Parathyroid adenoma (tissue), 2 donors: ENCODE measurements around the gene VAV1.

Experiments
- H2AFZ ChIP-seq: fragments of 300-600 bp; sonication (generic); one replicate; pipeline ENCODE4 v1.7.0; 2017; ENCODE audit warnings: antibody characterized with exemption, mild to moderate bottlenecking
- H3K27ac ChIP-seq: fragments of 300-600 bp; sonication (generic); one replicate; pipeline ENCODE4 v1.7.0; 2017
- H3K27me3 ChIP-seq: fragments of 300-600 bp; sonication (generic); one replicate; pipeline ENCODE4 v1.7.0; 2017; ENCODE audit warnings: low read length; ENCODE audit not compliant: control insufficient read depth, insufficient read depth
- H3K36me3 ChIP-seq: fragments of 300-600 bp; sonication (generic); one replicate; pipeline ENCODE4 v1.7.0; 2017; ENCODE audit warnings: low read length; ENCODE audit not compliant: control insufficient read depth, insufficient read depth
- H3K4me1 ChIP-seq: fragments of 300-600 bp; sonication (generic); one replicate; pipeline ENCODE4 v1.7.0; 2017; ENCODE audit warnings: control low read depth
- H3K4me2 ChIP-seq: fragments of 300-600 bp; sonication (generic); one replicate; pipeline ENCODE4 v1.7.0; 2017; ENCODE audit warnings: low read length
- H3K4me3 ChIP-seq: fragments of 300-600 bp; sonication (generic); one replicate; pipeline ENCODE4 v1.7.0; 2017; ENCODE audit warnings: low read depth, low read length
- H3K79me2 ChIP-seq: fragments of 300-600 bp; sonication (generic); one replicate; pipeline ENCODE4 v1.7.0; 2017; ENCODE audit warnings: control low read depth
- H3K9ac ChIP-seq: fragments of 300-600 bp; sonication (generic); one replicate; pipeline ENCODE4 v1.7.0; 2017; ENCODE audit warnings: mild to moderate bottlenecking
- H3K9me3 ChIP-seq: fragments of 300-600 bp; sonication (generic); one replicate; pipeline ENCODE4 v1.7.0; 2017; ENCODE audit warnings: low read length; ENCODE audit not compliant: control insufficient read depth
- TF ChIP-seq, protein P1 (sequence below): fragments of 300-600 bp; sonication (generic); IDR thresholded peaks from one replicate; pipeline ENCODE4 v1.7.0; 2017; ENCODE audit warnings: antibody characterized with exemption, mild to moderate bottlenecking
- donor health status: primary hyperparathyroidism.

Gene VAV1

DNA sequence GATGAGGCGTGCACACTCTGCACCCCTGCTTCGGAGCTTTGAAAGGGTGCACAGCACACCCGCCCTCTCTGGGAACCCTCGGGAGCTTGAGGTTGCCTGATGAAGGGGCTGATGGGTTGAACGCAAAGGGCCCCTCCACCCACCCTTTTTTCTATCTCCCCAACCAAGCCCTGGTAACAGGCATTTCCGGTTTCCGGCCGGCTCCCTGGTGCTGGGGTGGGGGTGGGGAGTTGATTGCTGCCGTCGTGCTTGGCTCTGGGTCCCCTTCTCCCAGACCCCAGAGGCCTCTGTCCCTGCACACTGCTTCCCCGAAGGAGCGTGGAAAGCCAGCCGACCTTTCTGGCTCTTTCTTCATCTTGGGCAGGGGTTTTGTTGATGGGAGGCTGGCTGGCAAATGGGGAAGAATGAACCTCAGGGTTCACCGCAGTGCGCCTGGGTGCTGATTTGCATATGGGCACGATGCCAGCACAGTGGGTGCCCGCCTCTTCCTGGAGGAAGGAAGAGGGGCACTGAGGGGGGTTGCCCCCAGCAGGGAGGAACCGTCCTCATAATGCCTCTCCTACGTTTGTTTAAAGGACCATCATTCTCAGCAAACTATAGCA lies 29.1 kb downstream of the VAV1 start:
- H3K79me2 ChIP-seq: no peaks in the 10 kb centered on the region
- H3K4me3 ChIP-seq: peak overlapping the region; percentile 46
- H3K27ac ChIP-seq: no peak overlapping the region
- no peak overlapping the region for H3K9ac ChIP-seq
- TF ChIP-seq, protein P1, sequence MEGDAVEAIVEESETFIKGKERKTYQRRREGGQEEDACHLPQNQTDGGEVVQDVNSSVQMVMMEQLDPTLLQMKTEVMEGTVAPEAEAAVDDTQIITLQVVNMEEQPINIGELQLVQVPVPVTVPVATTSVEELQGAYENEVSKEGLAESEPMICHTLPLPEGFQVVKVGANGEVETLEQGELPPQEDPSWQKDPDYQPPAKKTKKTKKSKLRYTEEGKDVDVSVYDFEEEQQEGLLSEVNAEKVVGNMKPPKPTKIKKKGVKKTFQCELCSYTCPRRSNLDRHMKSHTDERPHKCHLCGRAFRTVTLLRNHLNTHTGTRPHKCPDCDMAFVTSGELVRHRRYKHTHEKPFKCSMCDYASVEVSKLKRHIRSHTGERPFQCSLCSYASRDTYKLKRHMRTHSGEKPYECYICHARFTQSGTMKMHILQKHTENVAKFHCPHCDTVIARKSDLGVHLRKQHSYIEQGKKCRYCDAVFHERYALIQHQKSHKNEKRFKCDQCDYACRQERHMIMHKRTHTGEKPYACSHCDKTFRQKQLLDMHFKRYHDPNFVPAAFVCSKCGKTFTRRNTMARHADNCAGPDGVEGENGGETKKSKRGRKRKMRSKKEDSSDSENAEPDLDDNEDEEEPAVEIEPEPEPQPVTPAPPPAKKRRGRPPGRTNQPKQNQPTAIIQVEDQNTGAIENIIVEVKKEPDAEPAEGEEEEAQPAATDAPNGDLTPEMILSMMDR: no peak
- H2AFZ ChIP-seq: peak overlapping the region; percentile 85
- H3K36me3 ChIP-seq: no peaks in the 10 kb centered on the region
- no peaks in the 10 kb centered on the region for H3K4me1 ChIP-seq
- H3K9me3 ChIP-seq: no peaks in the 10 kb centered on the region
- H3K4me2 ChIP-seq: peak overlapping the region; percentile 72
- no peaks in the 10 kb centered on the region for H3K27me3 ChIP-seq

DNA sequence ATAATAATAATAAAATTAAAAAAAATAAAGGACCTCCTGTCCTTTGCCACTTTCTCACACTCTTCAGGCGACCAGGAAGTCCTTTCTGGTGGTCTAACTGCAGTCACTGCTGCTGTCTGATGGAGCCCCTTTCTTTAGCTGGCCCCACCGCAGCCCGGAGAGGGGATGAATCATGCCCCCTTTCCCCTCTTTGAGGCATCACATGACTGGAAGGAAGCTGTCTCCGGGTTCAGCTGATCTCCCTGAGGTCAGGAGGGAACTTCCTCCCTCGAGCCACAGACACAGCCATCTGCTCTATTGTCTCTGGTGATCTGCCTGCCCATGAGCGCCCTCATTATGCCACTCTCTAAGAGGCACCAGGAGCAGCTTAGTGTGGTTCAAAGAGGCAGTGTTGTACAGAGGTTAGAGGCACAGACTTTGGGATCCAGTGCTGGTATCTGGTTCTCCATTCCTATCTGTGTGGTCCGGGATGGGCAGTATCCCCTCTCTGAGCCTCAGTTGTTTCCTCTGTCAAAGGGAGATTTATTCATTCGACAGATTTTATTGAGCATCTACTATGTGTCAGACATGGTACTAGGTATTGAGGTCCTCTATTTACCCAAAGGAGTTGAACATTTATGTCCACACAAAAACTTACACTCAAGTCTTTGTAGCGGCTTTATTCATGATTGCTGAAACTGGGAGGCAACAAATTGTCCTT lies 30.0 kb downstream of the VAV1 start:
- H3K9ac ChIP-seq: no peak overlapping the region
- no peaks in the 10 kb centered on the region for H3K27me3 ChIP-seq
- H3K79me2 ChIP-seq: no peaks in the 10 kb centered on the region
- H3K36me3 ChIP-seq: no peaks in the 10 kb centered on the region
- no peaks in the 10 kb centered on the region for H3K4me1 ChIP-seq
- no peaks in the 10 kb centered on the region for H3K9me3 ChIP-seq
- no peak overlapping the region for H3K4me3 ChIP-seq
- no peak overlapping the region for H2AFZ ChIP-seq
- TF ChIP-seq, protein P1: no peak
- H3K4me2 ChIP-seq: no peak overlapping the region
- no peak overlapping the region for H3K27ac ChIP-seq

DNA sequence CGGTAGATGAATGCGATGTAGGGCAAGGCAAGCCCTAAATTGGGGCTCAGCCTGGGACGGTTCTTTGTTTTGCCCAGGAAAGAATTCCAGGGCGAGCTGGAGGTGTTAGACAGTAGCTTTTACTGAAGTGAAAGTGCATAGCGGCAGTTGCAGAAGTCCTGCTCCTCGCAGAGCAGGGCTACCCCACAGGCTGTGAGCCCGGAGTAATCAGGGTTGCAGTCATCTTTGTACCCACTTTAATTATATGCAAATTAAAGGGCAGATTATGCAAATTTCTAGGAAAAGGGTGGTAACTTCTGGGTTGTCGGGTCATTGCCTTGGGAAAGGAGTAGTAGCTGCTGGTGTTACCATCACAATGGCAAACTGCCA lies 30.5 kb downstream of the VAV1 start:
- Histone ChIP-seq H2AFZ (no peak overlapping the region), H3K4me3 (no peak overlapping the region), H3K9me3 (no peaks in the 10 kb centered on the region), H3K4me1 (no peaks in the 10 kb centered on the region), H3K36me3 (no peaks in the 10 kb centered on the region), H3K27me3 (no peaks in the 10 kb centered on the region), H3K9ac (no peak overlapping the region), H3K4me2 (no peak overlapping the region), H3K27ac (no peak overlapping the region), H3K79me2 (no peaks in the 10 kb centered on the region)
- TF ChIP-seq, protein P1: no peak

DNA sequence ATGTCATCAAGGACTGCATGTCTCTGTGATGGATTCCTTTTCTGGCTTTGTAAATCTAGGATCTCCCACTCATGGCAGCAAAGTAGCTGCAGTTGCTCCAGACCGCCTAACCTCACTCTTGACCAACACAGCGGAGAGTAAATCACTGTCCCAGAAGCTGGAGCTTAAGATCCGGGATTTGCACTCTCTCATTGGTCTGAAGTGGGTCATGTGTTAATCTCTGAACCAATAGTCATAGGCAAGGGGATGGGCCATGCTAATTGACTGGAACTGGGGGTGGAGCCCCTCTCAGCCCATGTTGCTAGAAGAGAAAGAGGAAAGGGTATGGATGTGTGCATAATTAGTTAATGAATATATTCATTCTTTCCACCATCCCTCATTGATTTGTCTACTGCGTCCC lies 34.0 kb downstream of the VAV1 start:
- H3K4me3 ChIP-seq: no peak overlapping the region
- H3K4me1 ChIP-seq: no peaks in the 10 kb centered on the region
- no peaks in the 10 kb centered on the region for H3K79me2 ChIP-seq
- H3K27me3 ChIP-seq: no peaks in the 10 kb centered on the region
- no peak overlapping the region for H2AFZ ChIP-seq
- H3K36me3 ChIP-seq: no peaks in the 10 kb centered on the region
- TF ChIP-seq, protein P1: no peak
- no peak overlapping the region for H3K9ac ChIP-seq
- H3K27ac ChIP-seq: no peak overlapping the region
- no peaks in the 10 kb centered on the region for H3K9me3 ChIP-seq
- H3K4me2 ChIP-seq: no peak overlapping the region

DNA sequence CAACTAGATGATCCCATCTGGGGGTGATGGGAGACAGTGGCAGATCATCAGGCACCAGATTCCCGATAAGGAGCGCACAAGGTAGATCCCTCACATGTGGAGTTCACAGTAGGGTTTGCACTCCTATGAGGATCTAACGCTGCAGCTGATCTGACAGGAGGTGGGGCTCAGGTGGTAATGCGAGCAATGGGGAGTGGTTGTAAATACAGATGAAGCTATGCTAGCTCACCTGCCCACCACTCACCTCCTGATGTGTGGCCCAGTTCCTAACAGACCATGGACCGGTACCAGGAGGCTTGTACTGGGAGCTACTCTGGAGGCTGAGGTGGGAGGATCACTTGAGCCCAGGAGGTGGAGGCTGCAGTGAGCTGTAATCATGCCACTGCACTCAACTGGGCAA lies 34.8 kb downstream of the VAV1 start:
- H3K9ac ChIP-seq: no peak overlapping the region
- H2AFZ ChIP-seq: no peak overlapping the region
- H3K79me2 ChIP-seq: no peaks in the 10 kb centered on the region
- no peak overlapping the region for H3K4me3 ChIP-seq
- H3K4me2 ChIP-seq: no peak overlapping the region
- H3K36me3 ChIP-seq: no peaks in the 10 kb centered on the region
- H3K27me3 ChIP-seq: no peaks in the 10 kb centered on the region
- TF ChIP-seq, protein P1: no peak
- no peaks in the 10 kb centered on the region for H3K9me3 ChIP-seq
- no peaks in the 10 kb centered on the region for H3K4me1 ChIP-seq
- H3K27ac ChIP-seq: no peak overlapping the region
